Lung microvascular endothelial cell (primary cell): ENCODE measurements around the gene SSR3. TPM values are rescaled to one million over a fixed set of nuclear protein-coding genes. Genes with fewer than 3 reads are reported as not detected.

Experiments used
- DNase-seq, 2 donors: peaks; one replicate each; pipeline versions ENCODE4 v3.0.0 to v3.0.0-alpha.2; 2010; ENCODE audit warnings: low read depth in 2 of 2
- total RNA-seq: library from RNA; depleted of rRNA; stranded (reverse); fragments of >200 nt; gene quantifications from 2 replicates; pipeline ENCODE4 v1.2.1, GENCODE V29; 2014

The SSR3 gene
- total RNA-seq, 1 donor from 2014 or later = 141 TPM

DNA sequence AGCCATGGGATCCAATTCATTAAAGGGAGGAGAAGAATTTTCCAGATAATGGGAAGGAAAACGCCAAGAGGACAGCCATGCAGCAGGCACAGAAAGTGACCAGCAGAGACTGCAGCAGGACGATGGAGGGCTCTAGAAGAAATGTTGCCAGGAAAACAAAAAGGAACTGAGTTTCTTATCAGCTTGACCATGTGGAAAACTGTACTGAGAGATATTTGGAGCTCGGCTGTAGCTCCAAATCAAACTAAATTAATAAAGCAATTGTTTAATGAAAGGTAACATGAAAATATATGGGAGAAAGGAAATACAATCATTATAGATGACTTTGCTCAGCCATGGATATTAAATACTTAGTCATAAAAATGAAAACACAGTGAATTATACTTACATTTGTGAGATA, 63.7 kb downstream of the SSR3 start:
- DNase-seq = no peak

Other genes starting within 250 kb of the SSR3 start
- gene TIPARP, start 119.5 kb upstream of the SSR3 start, total RNA-seq = 14.8 and 32.1 TPM in 2 replicates